Measurements from ENCODE around the gene RPS2.

GRCh38 chr16:1973461-1974156, 9.0 kb upstream of the RPS2 start:
- TF ChIP-seq CTCF (IDR thresholded peaks at IDR 0.05; ENCODE audit: low read depth, low read length) (no peak), EZH2phosphoT487 (IDR thresholded peaks at IDR 0.05; ENCODE audit: low read depth) (no peak)
